ENCODE measurements around the gene ARFGAP2.

DNA sequence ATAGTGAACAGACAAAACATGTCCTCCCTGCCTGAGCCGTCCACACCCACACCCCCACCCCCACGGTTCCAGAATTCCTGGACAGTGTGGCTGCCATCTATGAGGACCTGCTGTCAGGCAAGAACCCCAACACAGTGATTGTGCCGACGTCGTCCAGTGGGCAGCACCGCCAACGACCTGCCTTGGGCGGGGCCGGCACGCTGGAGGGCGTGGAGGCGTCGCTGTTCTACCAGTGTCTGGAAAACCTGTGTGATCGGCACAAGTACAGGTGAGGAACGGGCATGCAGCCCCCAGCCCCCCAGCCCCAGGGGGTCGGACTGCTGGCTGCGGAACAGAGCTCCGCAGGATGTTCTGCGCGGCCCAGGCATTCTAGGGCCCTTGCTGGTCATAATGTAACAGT lies 19.7 kb downstream of the ARFGAP2 start:
- TF ChIP-seq, protein P1, sequence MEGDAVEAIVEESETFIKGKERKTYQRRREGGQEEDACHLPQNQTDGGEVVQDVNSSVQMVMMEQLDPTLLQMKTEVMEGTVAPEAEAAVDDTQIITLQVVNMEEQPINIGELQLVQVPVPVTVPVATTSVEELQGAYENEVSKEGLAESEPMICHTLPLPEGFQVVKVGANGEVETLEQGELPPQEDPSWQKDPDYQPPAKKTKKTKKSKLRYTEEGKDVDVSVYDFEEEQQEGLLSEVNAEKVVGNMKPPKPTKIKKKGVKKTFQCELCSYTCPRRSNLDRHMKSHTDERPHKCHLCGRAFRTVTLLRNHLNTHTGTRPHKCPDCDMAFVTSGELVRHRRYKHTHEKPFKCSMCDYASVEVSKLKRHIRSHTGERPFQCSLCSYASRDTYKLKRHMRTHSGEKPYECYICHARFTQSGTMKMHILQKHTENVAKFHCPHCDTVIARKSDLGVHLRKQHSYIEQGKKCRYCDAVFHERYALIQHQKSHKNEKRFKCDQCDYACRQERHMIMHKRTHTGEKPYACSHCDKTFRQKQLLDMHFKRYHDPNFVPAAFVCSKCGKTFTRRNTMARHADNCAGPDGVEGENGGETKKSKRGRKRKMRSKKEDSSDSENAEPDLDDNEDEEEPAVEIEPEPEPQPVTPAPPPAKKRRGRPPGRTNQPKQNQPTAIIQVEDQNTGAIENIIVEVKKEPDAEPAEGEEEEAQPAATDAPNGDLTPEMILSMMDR (conservative IDR thresholded peaks at IDR 0.05): no peak
- TF ChIP-seq ZFX (IDR thresholded peaks at IDR 0.05): no peak

Data from C4-2B (cell line).